Stimulated activated naive CD8-positive, alpha-beta T cell treated with anti-CD3 and anti-CD28 coated beads, Interleukin-15, amount 100 ng/mL, for 72 hours (primary cell): ENCODE measurements around the gene ATP10B.
"Not testable (repeated sequence)": the region's sequence is repeated elsewhere in the genome, so short reads cannot be mapped to it uniquely, and the experiment has no call there.

Experiments used
- ATAC-seq: fragments of 150-1000 bp; cut with Tn5 transposase; 2 replicates; pipeline ENCODE4 v1.10.0; 2021; ENCODE audit warnings: mild to moderate bottlenecking, moderate library complexity
- DNase-seq, 2 donors: peaks; one replicate each; pipeline ENCODE4 v3.0.0; 2021 to 2022
- H3K27ac Mint-ChIP-seq, 2 donors: one replicate each; pipeline ENCODE4 v1.8.0; 2022; ENCODE audit warnings: mild to moderate bottlenecking in 2 of 2, mixed read lengths in 2 of 2, moderate library complexity in 2 of 2
- H3K27me3 Mint-ChIP-seq: one replicate; pipeline ENCODE4 v1.8.0; 2022; ENCODE audit warnings: mixed read lengths
- H3K4me1 Mint-ChIP-seq: one replicate; pipeline ENCODE4 v1.8.0; 2022; ENCODE audit warnings: mild to moderate bottlenecking, mixed read lengths
- H3K4me3 Mint-ChIP-seq, 2 donors: one replicate each; pipeline ENCODE4 v1.8.0; 2022; ENCODE audit warnings: mild to moderate bottlenecking in 2 of 2, mixed read lengths in 2 of 2, moderate library complexity in 1 of 2
- H3K9me3 Mint-ChIP-seq, 2 donors: one replicate each; pipeline ENCODE4 v1.8.0; 2022; ENCODE audit warnings: mixed read lengths in 2 of 2

The ATP10B gene

DNA sequence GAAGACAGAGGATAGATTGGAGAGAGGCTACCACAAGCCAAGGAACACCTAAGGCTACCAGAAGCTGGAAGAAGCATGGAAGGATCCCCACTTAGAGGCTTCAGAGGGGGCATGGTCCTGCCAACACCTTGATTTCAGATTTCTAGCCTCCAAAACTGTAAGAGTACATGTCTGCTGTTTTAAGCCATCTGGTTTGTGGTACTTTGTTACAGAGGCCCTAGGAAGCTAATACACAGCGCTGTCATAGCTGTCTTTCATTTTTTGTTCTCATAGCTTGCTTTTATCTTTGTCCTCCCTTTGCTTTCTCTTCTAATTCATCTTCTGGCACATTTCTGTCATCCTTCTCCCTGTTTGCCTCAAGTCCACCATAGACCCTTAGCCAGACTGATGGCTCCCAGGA lies 104.5 kb downstream of the ATP10B start:
- peaks cover 9% of the 10 kb centered on the region for H3K27me3 Mint-ChIP-seq
- H3K27ac Mint-ChIP-seq: peak overlapping the region in 1 of 2 donors; percentile 55
- H3K9me3 Mint-ChIP-seq: no peaks in the 10 kb centered on the region
- no peak for ATAC-seq
- no peak for DNase-seq
- no peak overlapping the region for H3K4me3 Mint-ChIP-seq
- H3K4me1 Mint-ChIP-seq: peaks cover 9% of the 10 kb centered on the region

DNA sequence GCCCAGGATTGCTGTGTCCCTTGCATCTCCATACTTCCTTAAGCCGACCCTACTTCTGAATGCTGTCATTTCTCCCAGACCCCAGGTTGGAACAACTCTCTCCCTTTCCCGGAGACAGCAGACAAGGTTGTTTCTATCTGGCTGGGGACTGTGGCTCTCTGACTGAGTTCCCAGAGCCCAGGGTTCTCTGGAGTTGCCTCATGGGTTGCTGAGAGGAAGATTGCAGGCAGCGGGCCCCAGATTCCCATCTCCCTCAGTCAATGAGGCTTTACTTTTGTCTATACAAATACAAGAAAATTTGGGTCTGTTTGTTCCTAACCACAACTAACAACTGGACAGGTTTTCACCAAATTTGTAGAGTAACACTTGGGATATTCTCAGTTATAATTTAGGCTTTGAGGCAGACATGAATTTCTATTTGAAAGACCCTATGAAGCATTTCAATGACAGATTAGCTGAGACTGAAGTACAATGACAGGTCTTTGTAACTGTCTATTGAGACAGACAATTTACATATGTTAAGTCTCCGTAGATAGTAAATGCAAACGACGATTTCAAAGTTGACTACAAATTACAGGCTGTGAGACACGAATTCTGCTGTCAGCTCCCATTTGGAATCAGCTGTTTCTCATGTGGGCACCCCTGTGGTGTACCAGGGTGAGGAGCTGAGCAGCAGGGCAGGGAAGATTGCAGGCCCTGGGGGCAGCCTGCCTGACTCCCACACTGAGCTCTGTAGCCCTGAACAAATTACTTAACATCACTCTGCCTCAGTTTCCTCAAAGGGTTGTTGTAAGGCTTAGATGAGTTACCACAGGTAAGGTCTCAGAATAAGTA lies 107.5 kb downstream of the ATP10B start:
- H3K4me1 Mint-ChIP-seq: peaks cover 9% of the 10 kb centered on the region
- H3K27ac Mint-ChIP-seq: no peak overlapping the region
- no peaks in the 10 kb centered on the region for H3K9me3 Mint-ChIP-seq
- DNase-seq: no peak
- no peak for ATAC-seq
- H3K4me3 Mint-ChIP-seq: no peak overlapping the region
- peaks cover 9% of the 10 kb centered on the region for H3K27me3 Mint-ChIP-seq

DNA sequence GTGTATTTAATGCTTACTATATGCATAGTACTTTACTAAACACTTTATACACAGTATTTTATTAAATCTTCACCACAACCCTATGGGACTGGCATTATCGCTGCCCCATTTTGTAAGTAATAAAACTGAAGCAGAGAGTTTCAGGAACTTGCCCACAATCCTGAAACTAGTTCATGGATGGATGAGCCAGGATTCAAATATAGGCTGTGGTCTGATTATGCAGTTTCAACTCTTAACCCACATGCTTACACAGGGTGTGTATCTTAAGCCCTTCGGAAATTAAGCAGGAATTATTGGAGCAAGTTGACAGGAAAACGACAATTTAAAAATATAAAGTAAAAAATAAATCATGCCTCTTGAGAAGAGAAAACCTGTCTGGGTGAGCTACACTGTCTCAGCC lies 109.0 kb downstream of the ATP10B start:
- Mint-ChIP-seq H3K27me3 (peaks cover 8% of the 10 kb centered on the region), H3K27ac (no peak overlapping the region), H3K9me3 (no peaks in the 10 kb centered on the region), H3K4me3 (no peak overlapping the region), H3K4me1 (peaks cover 6% of the 10 kb centered on the region)
- no peak for DNase-seq
- ATAC-seq: no peak

DNA sequence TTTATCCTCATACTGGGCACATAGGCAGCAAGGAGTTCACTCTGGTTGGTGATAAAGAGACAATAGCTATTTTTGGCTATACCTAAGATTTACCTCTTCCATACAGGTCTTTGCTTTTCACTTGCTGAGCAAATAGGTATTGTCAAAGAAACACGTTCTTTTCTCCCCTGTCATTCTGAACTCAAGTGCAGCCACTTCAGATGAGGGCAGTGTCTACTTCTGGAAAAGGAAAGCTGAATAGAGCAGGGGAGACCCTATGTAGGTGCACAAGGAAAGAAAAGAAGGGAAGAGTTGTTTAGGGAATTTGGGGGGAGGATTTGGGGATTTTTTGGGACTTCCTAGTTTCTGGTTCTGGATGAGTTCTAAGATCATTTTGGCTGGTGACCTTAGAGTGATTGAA lies 109.6 kb downstream of the ATP10B start:
- Mint-ChIP-seq H3K4me3 (no peak overlapping the region), H3K9me3 (no peaks in the 10 kb centered on the region), H3K27ac (no peak overlapping the region), H3K4me1 (peaks cover under 1% of the 10 kb centered on the region), H3K27me3 (peaks cover 2% of the 10 kb centered on the region)
- DNase-seq (no peak), ATAC-seq (no peak)

DNA sequence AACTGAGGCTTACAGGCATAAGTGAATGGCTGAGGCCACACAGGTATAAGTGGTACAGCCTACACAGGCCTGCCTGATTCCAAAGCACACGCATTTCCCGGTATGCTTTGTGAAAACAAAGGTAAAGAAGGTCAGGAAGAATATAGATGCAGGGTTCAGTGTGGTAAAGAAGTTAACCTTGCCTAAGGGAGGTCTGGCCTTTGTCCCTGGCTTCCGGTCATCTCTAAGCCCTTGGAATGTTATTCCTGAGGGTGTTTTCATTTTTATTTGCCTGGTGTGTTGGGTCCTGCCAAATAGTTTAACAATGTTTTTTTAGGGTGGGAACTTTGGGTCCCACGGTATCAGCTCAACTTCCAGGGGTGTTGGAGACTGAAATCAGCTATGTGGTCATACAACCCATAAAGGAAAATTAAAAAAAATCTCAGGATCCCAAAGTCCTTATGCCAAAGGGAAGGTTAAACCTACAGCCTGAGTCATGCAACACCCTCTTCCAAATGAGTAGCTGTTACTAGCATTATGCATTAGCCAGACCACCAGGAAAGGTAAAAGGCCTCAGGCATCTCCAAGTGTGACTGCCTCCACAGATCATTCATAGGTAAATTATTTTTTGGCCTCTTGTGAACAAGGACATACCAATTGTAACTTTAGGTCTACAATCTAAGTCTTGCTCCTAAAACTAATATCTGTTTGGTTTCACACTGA lies 124.6 kb downstream of the ATP10B start:
- no peak overlapping the region for H3K27ac Mint-ChIP-seq
- H3K9me3 Mint-ChIP-seq: no peaks in the 10 kb centered on the region
- no peak overlapping the region for H3K4me3 Mint-ChIP-seq
- no peaks in the 10 kb centered on the region for H3K4me1 Mint-ChIP-seq
- no peak for ATAC-seq
- no peak for DNase-seq
- H3K27me3 Mint-ChIP-seq: peaks cover 15% of the 10 kb centered on the region

DNA sequence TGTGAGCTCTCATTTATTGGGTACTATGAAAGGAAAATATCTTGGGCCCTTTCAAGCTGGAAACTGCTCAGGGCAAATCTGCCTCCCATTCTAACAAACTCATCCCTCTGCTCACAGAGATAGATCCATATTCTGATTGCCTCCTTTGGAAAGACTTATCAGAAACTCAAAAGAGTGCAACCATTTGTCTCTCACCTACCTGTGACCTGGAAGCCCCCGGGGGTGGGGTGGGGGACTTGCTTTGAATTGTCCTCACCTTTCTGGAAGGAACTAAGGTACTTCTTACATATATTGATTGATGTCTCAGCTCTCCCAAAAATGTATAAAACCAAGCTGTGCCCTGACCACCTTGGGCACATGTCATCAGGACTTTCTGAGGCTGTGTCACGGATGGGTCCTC lies 125.3 kb downstream of the ATP10B start:
- no peak for DNase-seq
- no peaks in the 10 kb centered on the region for H3K4me1 Mint-ChIP-seq
- H3K27me3 Mint-ChIP-seq: peaks cover 15% of the 10 kb centered on the region
- no peak for ATAC-seq
- H3K27ac Mint-ChIP-seq: peak overlapping the region in 1 of 2 donors; percentile 36
- no peaks in the 10 kb centered on the region for H3K9me3 Mint-ChIP-seq
- H3K4me3 Mint-ChIP-seq: no peak overlapping the region

DNA sequence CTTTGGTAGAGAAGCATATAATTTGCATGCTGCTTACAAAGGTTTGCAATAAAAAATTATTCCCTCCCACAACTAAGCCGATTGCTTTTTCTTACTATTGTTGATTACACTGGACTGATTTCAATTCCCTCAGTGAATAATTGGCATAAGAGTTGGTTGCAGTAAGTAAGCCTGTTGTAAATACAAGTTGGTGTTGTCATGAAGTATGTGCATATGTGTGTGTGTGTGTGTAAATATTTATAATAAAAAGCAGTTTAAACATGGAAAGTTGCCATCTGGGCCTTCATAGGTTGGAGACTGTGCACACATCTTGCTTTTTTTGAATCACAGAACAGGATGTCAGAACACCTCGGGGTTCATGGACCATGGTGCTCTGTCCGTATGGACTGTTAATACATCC lies 131.2 kb downstream of the ATP10B start:
- ATAC-seq (no peak), DNase-seq (no peak)
- Mint-ChIP-seq H3K4me3 (no peak overlapping the region), H3K27me3 (no peaks in the 10 kb centered on the region), H3K27ac (no peak overlapping the region), H3K4me1 (no peaks in the 10 kb centered on the region), H3K9me3 (no peaks in the 10 kb centered on the region)

DNA sequence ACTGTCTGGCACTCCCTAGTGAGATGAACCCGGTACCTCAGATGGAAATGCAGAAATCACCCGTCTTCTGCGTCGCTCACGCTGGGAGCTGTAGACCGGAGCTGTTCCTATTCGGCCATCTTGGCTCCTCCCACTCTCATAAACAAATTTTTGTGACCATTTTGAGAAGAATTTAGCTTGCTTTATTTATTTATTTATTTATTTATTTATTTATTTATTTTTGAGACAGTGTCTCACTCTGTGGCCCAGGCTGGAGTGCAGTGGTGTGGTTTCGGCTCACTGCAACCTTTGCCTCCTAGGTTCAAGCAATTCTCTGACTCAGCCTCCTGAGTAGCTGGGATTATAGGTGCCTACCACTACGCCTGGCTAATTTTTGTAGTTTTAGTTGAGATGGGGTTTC lies 136.5 kb downstream of the ATP10B start:
- H3K27me3 Mint-ChIP-seq, ATAC-seq, H3K4me3 Mint-ChIP-seq, H3K4me1 Mint-ChIP-seq, DNase-seq, H3K9me3 Mint-ChIP-seq, H3K27ac Mint-ChIP-seq: not testable (repeated sequence)

DNA sequence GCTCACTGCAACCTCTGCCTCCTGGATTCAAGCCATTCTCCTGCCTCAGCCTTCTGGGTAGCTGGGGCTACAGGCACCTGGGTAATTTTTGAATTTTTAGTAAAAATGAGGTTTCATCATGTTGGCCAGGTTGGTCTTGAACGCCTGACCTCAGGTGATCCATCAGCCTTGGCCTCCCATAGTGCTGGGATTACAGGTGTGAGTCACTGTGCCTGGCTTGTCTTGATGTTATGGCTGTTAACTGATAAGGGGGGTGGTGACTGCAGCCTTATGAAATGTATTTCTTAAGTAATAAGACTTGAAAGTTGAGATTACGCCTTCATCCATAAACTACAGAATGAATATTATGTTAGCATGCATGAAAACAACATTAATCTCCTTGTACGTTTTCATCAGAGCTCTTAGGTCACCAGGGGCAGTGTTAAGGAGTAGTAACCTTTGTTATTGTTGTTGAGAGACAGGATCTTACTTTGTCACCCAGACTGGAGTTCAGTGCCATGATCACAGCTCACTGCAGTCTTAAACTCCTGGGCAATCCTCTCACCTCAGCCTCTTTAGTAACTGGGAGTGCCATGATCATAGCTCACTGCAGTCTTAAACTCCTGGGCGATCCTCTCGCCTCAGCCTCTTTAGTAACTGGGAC lies 148.3 kb downstream of the ATP10B start:
- no peak overlapping the region for H3K4me3 Mint-ChIP-seq
- H3K4me1 Mint-ChIP-seq: no peaks in the 10 kb centered on the region
- DNase-seq (no peak), ATAC-seq (no peak)
- peaks cover 6% of the 10 kb centered on the region for H3K27me3 Mint-ChIP-seq
- peaks cover 5 to 13% of the 10 kb centered on the region in 2 donors for H3K9me3 Mint-ChIP-seq
- H3K27ac Mint-ChIP-seq: no peak overlapping the region

DNA sequence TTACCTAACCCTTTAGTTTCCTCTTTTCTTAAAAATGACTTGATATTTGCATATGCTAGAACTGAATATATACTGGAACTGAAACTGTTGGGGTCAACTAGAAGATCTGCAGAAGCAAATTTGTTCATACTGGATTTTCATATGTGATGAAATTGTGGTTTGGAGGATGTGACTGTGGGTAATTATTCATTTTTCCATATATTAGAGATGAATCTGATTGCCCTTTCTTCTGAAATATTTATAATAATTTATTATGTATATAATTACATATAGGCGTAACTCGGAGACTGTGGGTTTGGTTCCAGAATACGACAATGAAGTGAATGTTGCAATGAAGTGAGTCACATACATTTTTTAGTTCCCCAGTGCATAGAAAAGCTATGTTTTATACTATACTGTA lies 149.1 kb downstream of the ATP10B start:
- H3K27me3 Mint-ChIP-seq: peaks cover 6% of the 10 kb centered on the region
- ATAC-seq (no peak), DNase-seq (no peak)
- H3K4me3 Mint-ChIP-seq: no peak overlapping the region
- H3K27ac Mint-ChIP-seq: no peak overlapping the region
- peaks cover 5 to 8% of the 10 kb centered on the region in 2 donors for H3K9me3 Mint-ChIP-seq
- H3K4me1 Mint-ChIP-seq: no peaks in the 10 kb centered on the region

DNA sequence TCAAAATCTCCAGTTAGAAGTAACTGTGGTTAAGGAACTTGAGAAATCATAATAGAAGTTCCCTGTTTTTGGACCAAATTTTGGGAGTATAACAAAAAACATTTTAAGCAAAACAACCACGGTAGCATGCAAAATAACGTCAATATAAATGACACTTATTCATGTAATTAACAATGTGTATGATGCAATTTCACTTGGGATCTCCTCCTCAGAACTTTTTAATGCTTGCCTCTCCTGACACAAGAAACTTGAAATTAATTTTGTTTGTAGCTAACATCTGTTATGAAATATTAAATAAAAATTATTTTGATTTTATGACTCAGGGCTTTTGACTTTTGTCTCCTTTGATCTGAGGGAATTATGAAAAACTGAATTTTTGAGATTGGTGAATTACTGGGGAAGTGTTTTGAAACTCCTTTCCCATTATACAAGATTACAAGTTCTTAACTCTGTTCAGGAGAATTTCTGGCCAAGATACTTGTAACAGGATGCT lies 149.7 kb downstream of the ATP10B start:
- Mint-ChIP-seq H3K4me3 (no peak overlapping the region), H3K9me3 (peaks cover 5 to 8% of the 10 kb centered on the region in 2 donors), H3K4me1 (no peaks in the 10 kb centered on the region), H3K27me3 (peaks cover 6% of the 10 kb centered on the region), H3K27ac (no peak overlapping the region)
- ATAC-seq: no peak
- DNase-seq: no peak

DNA sequence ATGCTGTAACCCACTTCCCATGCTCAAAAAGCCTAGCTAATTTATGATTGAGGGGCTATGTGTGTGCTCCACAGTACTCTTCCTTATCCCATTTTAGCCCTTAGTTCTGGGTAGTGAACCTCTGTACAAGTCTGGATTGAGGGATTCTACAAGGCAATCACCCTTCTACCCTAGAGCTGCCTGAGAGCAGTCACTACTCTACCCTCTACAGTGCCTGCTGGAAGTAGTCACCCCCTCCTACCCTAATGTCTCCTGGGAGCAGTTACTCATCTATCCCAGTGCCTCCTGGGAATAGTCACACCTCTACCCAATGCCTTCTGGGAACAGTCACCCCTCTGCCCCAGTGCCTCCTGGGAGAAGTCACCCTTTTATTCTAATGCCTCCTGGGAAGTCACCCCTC lies 150.6 kb downstream of the ATP10B start:
- Mint-ChIP-seq H3K27me3 (peaks cover 6% of the 10 kb centered on the region), H3K4me1 (no peaks in the 10 kb centered on the region), H3K4me3 (no peak overlapping the region), H3K27ac (no peak overlapping the region), H3K9me3 (peaks cover 5 to 8% of the 10 kb centered on the region in 2 donors)
- peak; percentile 35 for ATAC-seq
- DNase-seq: no peak

DNA sequence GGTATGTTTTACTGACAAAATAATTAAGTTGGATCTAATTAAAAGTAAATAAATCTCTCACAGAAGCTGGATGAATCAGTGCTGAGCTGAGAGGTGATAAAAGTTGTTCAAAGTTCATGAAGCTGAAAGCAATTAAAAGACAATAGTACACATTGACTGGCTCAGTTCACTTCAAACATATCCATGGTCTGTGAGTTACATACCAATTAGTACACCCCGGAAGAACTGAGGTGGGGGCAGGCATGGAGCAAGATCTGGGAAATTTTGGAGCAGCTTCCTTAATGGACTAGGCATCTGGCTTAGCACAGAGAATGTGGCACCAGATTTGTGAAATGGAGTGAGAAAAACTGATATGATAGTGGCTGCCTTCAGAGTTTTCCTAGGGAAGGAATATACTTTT lies 152.7 kb downstream of the ATP10B start:
- H3K4me1 Mint-ChIP-seq: no peaks in the 10 kb centered on the region
- ATAC-seq: no peak
- H3K9me3 Mint-ChIP-seq: no peaks in the 10 kb centered on the region
- H3K27ac Mint-ChIP-seq: no peak overlapping the region
- peaks cover 6% of the 10 kb centered on the region for H3K27me3 Mint-ChIP-seq
- DNase-seq: no peak
- H3K4me3 Mint-ChIP-seq: no peak overlapping the region

DNA sequence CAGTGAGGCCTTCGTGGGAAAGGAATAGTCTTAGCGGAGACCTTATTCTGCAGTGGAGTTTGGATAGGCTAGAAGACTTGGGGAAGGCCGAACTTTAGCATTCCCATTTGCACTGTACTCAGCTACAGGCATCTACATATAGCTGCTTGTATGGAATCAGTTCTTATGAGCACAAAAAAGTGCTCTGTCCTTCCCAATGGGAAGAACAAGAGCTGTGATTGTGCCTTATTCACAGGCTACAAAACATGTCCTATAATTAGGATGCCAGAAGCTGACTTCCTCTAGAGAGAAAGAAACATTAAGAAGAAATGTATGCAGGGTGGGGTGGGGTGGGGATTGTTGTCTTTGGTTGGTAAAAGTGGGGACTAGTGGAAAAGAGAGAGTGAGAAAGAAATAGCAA lies 154.7 kb downstream of the ATP10B start:
- H3K4me1 Mint-ChIP-seq: no peaks in the 10 kb centered on the region
- no peak overlapping the region for H3K4me3 Mint-ChIP-seq
- ATAC-seq (no peak), DNase-seq (no peak)
- H3K9me3 Mint-ChIP-seq: no peaks in the 10 kb centered on the region
- H3K27me3 Mint-ChIP-seq: peaks cover 6% of the 10 kb centered on the region
- no peak overlapping the region for H3K27ac Mint-ChIP-seq

DNA sequence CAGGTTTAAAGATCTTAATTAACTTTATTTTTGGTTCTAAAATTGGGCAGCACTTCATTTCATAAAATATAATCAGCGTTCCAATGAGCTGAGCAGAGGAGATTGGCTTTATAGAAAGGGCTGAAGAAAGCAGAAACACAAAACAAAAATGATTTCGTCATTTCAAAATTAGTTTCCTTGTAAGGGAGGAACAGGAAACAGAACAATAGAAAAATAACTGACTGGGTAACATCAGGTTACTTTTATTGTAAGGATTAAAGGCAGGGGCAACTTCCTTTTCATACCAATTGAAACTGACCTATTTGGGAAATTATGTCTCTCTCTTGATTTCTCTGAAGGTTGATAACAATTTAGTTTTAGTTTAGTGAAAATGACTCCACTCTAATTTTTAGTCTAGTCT lies 157.1 kb downstream of the ATP10B start:
- H3K27ac Mint-ChIP-seq: no peak overlapping the region
- ATAC-seq (no peak), DNase-seq (no peak)
- no peaks in the 10 kb centered on the region for H3K9me3 Mint-ChIP-seq
- no peaks in the 10 kb centered on the region for H3K27me3 Mint-ChIP-seq
- no peaks in the 10 kb centered on the region for H3K4me1 Mint-ChIP-seq
- no peak overlapping the region for H3K4me3 Mint-ChIP-seq
